PC-3 (cell line): Measurements from ENCODE around the gene ACAD10.

ENCODE experiments used
- EZH2 ChIP-seq: fragments of 300-600 bp; sonication (generic); IDR thresholded peaks from one replicate; pipeline ENCODE4 v1.6.1; 2017; ENCODE audit warnings: antibody characterized with exemption, mild to moderate bottlenecking, low read length; ENCODE audit not compliant: unreplicated experiment
- EZH2phosphoT487 ChIP-seq: fragments of 300-600 bp; sonication (generic); IDR thresholded peaks from 2 replicates; pipeline ENCODE4 v1.6.1; 2018; ENCODE audit warnings: mild to moderate bottlenecking, antibody characterized with exemption, low read length, borderline replicate concordance
- TF ChIP-seq, protein P1 (sequence below): fragments of 300-600 bp; sonication (generic); conservative IDR thresholded peaks from 2 replicates; pipeline ENCODE4 v1.5.1; 2017; ENCODE audit warnings: antibody characterized with exemption, low read depth, mild to moderate bottlenecking, low read length

DNA sequence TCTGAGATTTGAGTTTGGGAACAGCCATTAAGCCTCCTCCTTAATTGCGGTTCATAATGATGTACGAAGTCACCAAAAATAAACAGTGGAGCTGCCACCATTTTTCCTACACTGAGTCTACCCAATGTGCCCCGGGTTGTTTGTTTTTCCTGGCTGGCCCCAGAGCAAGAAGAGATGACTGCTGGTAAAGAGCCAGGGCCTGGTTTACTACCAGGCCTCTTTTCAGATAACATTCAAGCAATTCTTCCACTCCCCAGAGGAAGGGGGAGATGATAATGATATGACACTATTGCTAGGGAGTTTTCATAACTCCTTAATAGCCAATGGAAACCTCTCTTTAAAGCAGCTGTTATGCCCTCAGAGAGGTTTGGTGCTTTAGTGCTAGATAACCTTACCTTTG is 42.4 kb upstream of the ACAD10 start:
- TF ChIP-seq, protein P1, sequence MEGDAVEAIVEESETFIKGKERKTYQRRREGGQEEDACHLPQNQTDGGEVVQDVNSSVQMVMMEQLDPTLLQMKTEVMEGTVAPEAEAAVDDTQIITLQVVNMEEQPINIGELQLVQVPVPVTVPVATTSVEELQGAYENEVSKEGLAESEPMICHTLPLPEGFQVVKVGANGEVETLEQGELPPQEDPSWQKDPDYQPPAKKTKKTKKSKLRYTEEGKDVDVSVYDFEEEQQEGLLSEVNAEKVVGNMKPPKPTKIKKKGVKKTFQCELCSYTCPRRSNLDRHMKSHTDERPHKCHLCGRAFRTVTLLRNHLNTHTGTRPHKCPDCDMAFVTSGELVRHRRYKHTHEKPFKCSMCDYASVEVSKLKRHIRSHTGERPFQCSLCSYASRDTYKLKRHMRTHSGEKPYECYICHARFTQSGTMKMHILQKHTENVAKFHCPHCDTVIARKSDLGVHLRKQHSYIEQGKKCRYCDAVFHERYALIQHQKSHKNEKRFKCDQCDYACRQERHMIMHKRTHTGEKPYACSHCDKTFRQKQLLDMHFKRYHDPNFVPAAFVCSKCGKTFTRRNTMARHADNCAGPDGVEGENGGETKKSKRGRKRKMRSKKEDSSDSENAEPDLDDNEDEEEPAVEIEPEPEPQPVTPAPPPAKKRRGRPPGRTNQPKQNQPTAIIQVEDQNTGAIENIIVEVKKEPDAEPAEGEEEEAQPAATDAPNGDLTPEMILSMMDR, result no peak
- TF ChIP-seq EZH2 (no peak), EZH2phosphoT487 (no peak)
